Kidney tubule cell (primary cell): Measurements from ENCODE around the gene DEGS2.
"Not testable (repeated sequence)": the region's sequence is repeated elsewhere in the genome, so short reads cannot be mapped to it uniquely, and the experiment has no call there.

Experiments used
- DNase-seq: peaks from one replicate; pipeline ENCODE4 v3.0.0-alpha.2; 2018; ENCODE audit warnings: low spot score

DEGS2 gene

GRCh38 chr14:100178691-100179090, 19.2 kb upstream of the DEGS2 start:
- no peak for DNase-seq

GRCh38 chr14:100176811-100177327, 17.4 kb upstream of the DEGS2 start:
- no peak for DNase-seq

- DNase-seq = no peak
Measured at GRCh38 chr14:100173353-100173752, 13.9 kb upstream of the DEGS2 start.

- DNase-seq = no peak
Measured at GRCh38 chr14:100172811-100173210, 13.4 kb upstream of the DEGS2 start.

- no peak for DNase-seq
Measured at GRCh38 chr14:100170880-100171279, 11.4 kb upstream of the DEGS2 start.

- DNase-seq = no peak
Measured at GRCh38 chr14:100168506-100168905, 9.1 kb upstream of the DEGS2 start.

- no peak for DNase-seq
Measured at GRCh38 chr14:100165831-100166440, 6.5 kb upstream of the DEGS2 start.

- no peak for DNase-seq
Measured at GRCh38 chr14:100165376-100165775, 5.9 kb upstream of the DEGS2 start.

- DNase-seq = no peak
Measured at GRCh38 chr14:100160534-100160916, 1.1 kb upstream of the DEGS2 start.

GRCh38 chr14:100159865-100160533, 554 bp upstream of the DEGS2 start:
- peak; percentile 31 for DNase-seq

GRCh38 chr14:100158566-100159093, 815 bp downstream of the DEGS2 start:
- no peak for DNase-seq

GRCh38 chr14:100157548-100158232, 1.8 kb downstream of the DEGS2 start:
- DNase-seq = not testable (repeated sequence)

- DNase-seq = no peak
Measured at GRCh38 chr14:100156776-100157175, 2.7 kb downstream of the DEGS2 start.

- DNase-seq = peak; percentile 41
Measured at GRCh38 chr14:100155756-100156616, 3.5 kb downstream of the DEGS2 start.

- peak; percentile 45 for DNase-seq
Measured at GRCh38 chr14:100155049-100155621, 4.3 kb downstream of the DEGS2 start.

- DNase-seq = no peak
Measured at GRCh38 chr14:100153560-100153959, 5.9 kb downstream of the DEGS2 start.

GRCh38 chr14:100152091-100152490, 7.4 kb downstream of the DEGS2 start:
- no peak for DNase-seq

- no peak for DNase-seq
Measured at GRCh38 chr14:100150932-100151587, 8.4 kb downstream of the DEGS2 start.

GRCh38 chr14:100149851-100150611, 9.4 kb downstream of the DEGS2 start:
- no peak for DNase-seq
